K562 (cell line): ENCODE data around the gene RPL15. TPM values are rescaled to one million over a fixed set of nuclear protein-coding genes. Genes with fewer than 3 reads are reported as not detected.

Source experiments
- CEBPB ChIP-seq: fragments of 450-650 bp; IDR thresholded peaks from 2 replicates; pipeline ENCODE4 v1.6.1; 2016; ENCODE audit warnings: missing genetic modification characterization, missing compliant biosample characterization
- MYC ChIP-seq, 2 experiments: fragments of 250-450 bp in 1 of 2; sonication (Bioruptor Pico) in 1 of 2; IDR thresholded peaks; 2 replicates each; pipeline versions ENCODE4 v1.5.1 to v1.6.1; 2012 to 2021; ENCODE audit warnings: low read depth in 2 of 2, borderline replicate concordance in 1 of 2, improper control_type of control experiment in 1 of 2, low read length in 1 of 2, mild to moderate bottlenecking in 1 of 2, moderate library complexity in 1 of 2
- PHB ChIP-seq: fragments of 250-450 bp; sonication (Bioruptor Pico); IDR thresholded peaks from 2 replicates; pipeline ENCODE4 v1.5.0; 2021
- PHTF2 ChIP-seq: fragments of 250-450 bp; sonication (Bioruptor Pico); IDR thresholded peaks from 2 replicates; pipeline ENCODE4 v1.5.0; 2021; ENCODE audit warnings: mild to moderate bottlenecking
- RBM15 ChIP-seq: fragments of 200-400 bp; formaldehyde crosslinking; IDR thresholded peaks from 2 replicates; pipeline ENCODE4 v1.6.1; 2018; ENCODE audit warnings: mild to moderate bottlenecking, low read length, moderate library complexity; ENCODE audit not compliant: insufficient read depth
- SMAD1 ChIP-seq: fragments of 150-350 bp; IDR thresholded peaks from 2 replicates; pipeline ENCODE4 v1.6.1; 2014; ENCODE audit warnings: low read length, low read depth; ENCODE audit not compliant: partially characterized antibody
- SMARCB1 ChIP-seq: IDR thresholded peaks from 2 replicates; pipeline ENCODE4 v1.6.1; 2011; ENCODE audit warnings: improper control_type of control experiment, low read depth; ENCODE audit not compliant: insufficient read length
- SMC3 ChIP-seq: conservative IDR thresholded peaks from 2 replicates; pipeline ENCODE4 v1.6.1; 2011; ENCODE audit warnings: low read depth, low read length, improper control_type of control experiment; ENCODE audit not compliant: insufficient read depth
- SOX6 ChIP-seq: fragments of 450-650 bp; IDR thresholded peaks from 2 replicates; pipeline ENCODE4 v1.6.1; 2014; ENCODE audit warnings: mild to moderate bottlenecking
- SRSF1 ChIP-seq: fragments of 200-400 bp; formaldehyde crosslinking; IDR thresholded peaks from 2 replicates; pipeline ENCODE4 v1.6.1; 2017; ENCODE audit warnings: mild to moderate bottlenecking, low read depth, low read length, moderate library complexity
- TAF7 ChIP-seq: fragments of 450-650 bp; IDR thresholded peaks from 2 replicates; pipeline ENCODE4 v1.6.1; 2016; ENCODE audit warnings: missing genetic modification characterization, missing compliant biosample characterization
- THRAP3 ChIP-seq: fragments of 450-650 bp; IDR thresholded peaks from 2 replicates; pipeline ENCODE4 v1.6.1; 2016; ENCODE audit warnings: mild to moderate bottlenecking, inconsistent platforms, borderline replicate concordance
- ZBTB40 ChIP-seq, 2 experiments: fragments of 450-650 bp in 1 of 2; sonication (generic) in 1 of 2; formaldehyde crosslinking in 1 of 2; IDR thresholded peaks; 2 replicates each; pipeline versions ENCODE4 v1.7.1 to v1.9.0; 2016 to 2022; ENCODE audit warnings: inconsistent platforms in 1 of 2, mild to moderate bottlenecking in 1 of 2, missing genetic modification reagents in 1 of 2
- ZNF239 ChIP-seq: fragments of 250-450 bp; sonication (Bioruptor Pico); IDR thresholded peaks from 2 replicates; pipeline ENCODE4 v1.4.0; 2020; ENCODE audit warnings: mild to moderate bottlenecking
- ZNF277 ChIP-seq: fragments of 250-450 bp; sonication (Bioruptor Pico); IDR thresholded peaks from 2 replicates; pipeline ENCODE4 v1.8.0; 2022; ENCODE audit warnings: inconsistent platforms, mild to moderate bottlenecking, moderate library complexity, borderline replicate concordance
- ZNF311 ChIP-seq: fragments of 250-450 bp; sonication (Bioruptor Pico); IDR thresholded peaks from 2 replicates; pipeline ENCODE4 v1.4.0; 2020; ENCODE audit warnings: mild to moderate bottlenecking, moderate library complexity
- ZNF584 ChIP-seq: fragments of 200-800 bp; sonication (Bioruptor generic); IDR thresholded peaks from 2 replicates; pipeline ENCODE4 v1.6.1; 2016; ENCODE audit warnings: low read depth, mild to moderate bottlenecking, missing genetic modification characterization, missing compliant biosample characterization
- polyA plus RNA-seq, 8 experiments: library from polyadenylated mRNA; depleted of rRNA in 4 of 8; stranded (reverse) in 5 of 8; unstranded in 3 of 8; fragments of >200 nt; fragmentation: Nextera tagmentation in 2 of 8; fragmentation: Illumina TruSeq in 1 of 8; extraction: Ambion mirVana in 2 of 8; extraction: Trizol in 1 of 8; gene quantifications; 2 replicates each; pipeline versions ENCODE4 v1.2.1 to v1.2.3, GENCODE V29; 2011 to 2014; ENCODE audit warnings: inconsistent platforms in 1 of 8, missing spikeins in 1 of 8
- total RNA-seq, 7 experiments: library from RNA; depleted of rRNA in 6 of 7; stranded (reverse); fragments of >200 nt in 6 of 7; fragmentation: Illumina TruSeq in 2 of 7; extraction: Trizol in 2 of 7; gene quantifications; 2 replicates each; pipeline versions ENCODE4 v1.2.1 to v1.2.3, GENCODE V29; 2011 to 2021; ENCODE audit warnings: low replicate concordance in 1 of 7

Gene RPL15
- total and polyA plus RNA-seq, 9 of the 15 experiments (the other 6 are each of a cell fraction or from before 2014, with no cell fraction given): 2,393 to 8,850 (median 3,928) TPM

GRCh38 chr3:23916886-23917678 lies at the start of gene RPL15, which contains the start of gene NKIRAS1 (continued):
- peak; percentile 55; the same call in 1 of the 2 replicates for TF ChIP-seq ZNF277 (CRISPR knock-in tag)
- TF ChIP-seq RBM15: no peak
- TF ChIP-seq PHTF2 (CRISPR knock-in tag): no peak
- TF ChIP-seq THRAP3: peak; percentile 67
- TF ChIP-seq MYC (IDR thresholded peaks at IDR 0.05; ENCODE audit: low read depth, low read length): peak; percentile 97
- TF ChIP-seq MYC (CRISPR knock-in tag; IDR thresholded peaks at IDR 0.05; ENCODE audit: borderline replicate concordance, low read depth): peak; percentile 97
- TF ChIP-seq ZNF239: no peak
- TF ChIP-seq SOX6: peak; percentile 58; the same call in 1 of the 2 replicates
- TF ChIP-seq ZBTB40 (IDR thresholded peaks at IDR 0.05): peak; percentile 94
- TF ChIP-seq ZBTB40 (CRISPR knock-in tag; IDR thresholded peaks at IDR 0.05): no peak
- TF ChIP-seq CEBPB (tag): no peak
- TF ChIP-seq SMAD1: peak; percentile 97
- TF ChIP-seq ZNF311 (CRISPR knock-in tag): peak; percentile 69; the same call in 1 of the 2 replicates
- TF ChIP-seq SMC3: peak; percentile 20; the same call in 1 of the 2 replicates
- peak; percentile 72; the same call in 1 of the 2 replicates for TF ChIP-seq SRSF1
- TF ChIP-seq ZNF584 (CRISPR knock-in tag): no peak
- no peak for TF ChIP-seq SMARCB1
- peak; percentile 100 for TF ChIP-seq TAF7 (tag)
- TF ChIP-seq PHB (CRISPR knock-in tag): peak; percentile 38; the same call in 1 of the 2 replicates
